Activated T-helper 1 cell treated with Interleukin-2 at 50 U/mL for 16 hours (primary cell): ENCODE results near the gene PPP1R14C.

Source experiments
- DNase-seq: peaks from one replicate; pipeline ENCODE4 v3.0.0-alpha.2; 2020; ENCODE audit warnings: low read depth

The PPP1R14C gene

GRCh38 chr6:150296890-150297289, 154.0 kb downstream of the PPP1R14C start:
- no peak for DNase-seq

GRCh38 chr6:150297327-150298029, 154.6 kb downstream of the PPP1R14C start:
- DNase-seq = no peak

GRCh38 chr6:150298030-150298380, 155.2 kb downstream of the PPP1R14C start:
- no peak for DNase-seq

- DNase-seq = no peak
Observed at GRCh38 chr6:150298676-150299075, 155.8 kb downstream of the PPP1R14C start.
